Globus pallidus (tissue), 1 donor: ENCODE data around the gene TRIM56.
A peak's percentile ranks its signal among the peaks of the same experiment; 100 is the strongest.
"Not testable (repeated sequence)": the region's sequence is repeated elsewhere in the genome, so short reads cannot be mapped to it uniquely, and the experiment has no call there.

ENCODE experiments used
- DNase-seq: peaks from one replicate; pipeline ENCODE4 v3.0.0-alpha.2; 2015; ENCODE audit warnings: low spot score

Gene TRIM56

DNA sequence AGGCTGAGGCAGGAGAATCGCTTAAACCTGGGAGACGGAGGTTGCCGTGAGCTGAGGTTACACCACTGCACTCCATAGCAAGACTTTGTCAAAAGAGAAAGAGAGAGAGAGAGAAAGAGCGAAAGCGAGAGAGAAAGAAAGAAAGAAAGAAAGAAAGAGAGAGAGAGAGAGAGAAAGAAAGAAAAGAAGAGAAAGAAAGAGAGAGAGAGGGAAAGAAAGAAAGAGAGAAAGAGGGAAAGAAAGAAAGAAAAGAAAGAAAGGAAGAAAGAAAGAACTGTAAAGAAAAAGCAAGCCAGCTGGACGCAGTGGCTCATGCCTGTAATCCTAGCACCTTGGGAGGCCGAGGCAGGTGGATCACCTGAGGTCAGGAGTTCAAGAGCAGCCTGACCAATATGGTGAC is 27.9 kb downstream of the TRIM56 start:
- DNase-seq = not testable (repeated sequence)

DNA sequence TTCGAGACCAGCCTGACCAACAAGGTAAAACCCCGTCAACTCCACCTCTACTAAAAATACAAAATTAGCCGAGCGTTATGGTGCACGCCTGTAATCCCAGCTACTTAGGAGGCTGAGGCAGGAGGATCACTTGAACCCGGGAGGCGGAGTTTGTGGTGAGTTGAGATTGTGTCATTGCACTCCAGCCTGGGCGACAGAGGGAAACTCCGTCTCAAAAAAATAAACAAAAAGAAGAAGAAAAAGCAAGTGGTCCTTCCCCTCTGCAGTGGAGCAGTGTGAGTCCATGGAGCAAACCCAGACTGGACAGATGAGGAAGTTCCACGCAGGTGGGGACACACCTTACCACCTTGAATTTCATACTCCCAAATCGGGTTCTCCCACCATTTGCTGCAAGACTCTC is 28.6 kb downstream of the TRIM56 start:
- no peak for DNase-seq

DNA sequence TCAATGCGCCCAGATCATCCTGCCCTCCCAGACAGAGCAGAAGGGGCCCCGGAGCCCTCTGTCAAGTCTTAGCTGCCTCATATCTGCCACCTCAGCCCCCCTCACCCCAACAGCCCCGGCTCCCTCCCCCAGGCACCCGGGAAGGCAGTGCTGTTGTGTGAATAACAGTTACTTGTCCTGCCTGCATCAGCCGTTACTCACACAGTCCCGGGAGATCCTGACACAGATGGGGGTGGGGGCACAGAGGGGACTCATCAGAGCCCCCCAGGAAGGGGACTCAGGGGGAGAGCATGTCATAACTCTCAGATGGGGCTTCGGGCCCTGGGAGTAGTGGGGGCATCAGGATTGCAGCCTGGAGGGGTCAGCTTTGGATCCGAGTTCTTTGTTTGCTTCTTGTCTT is 29.2 kb downstream of the TRIM56 start:
- no peak for DNase-seq

DNA sequence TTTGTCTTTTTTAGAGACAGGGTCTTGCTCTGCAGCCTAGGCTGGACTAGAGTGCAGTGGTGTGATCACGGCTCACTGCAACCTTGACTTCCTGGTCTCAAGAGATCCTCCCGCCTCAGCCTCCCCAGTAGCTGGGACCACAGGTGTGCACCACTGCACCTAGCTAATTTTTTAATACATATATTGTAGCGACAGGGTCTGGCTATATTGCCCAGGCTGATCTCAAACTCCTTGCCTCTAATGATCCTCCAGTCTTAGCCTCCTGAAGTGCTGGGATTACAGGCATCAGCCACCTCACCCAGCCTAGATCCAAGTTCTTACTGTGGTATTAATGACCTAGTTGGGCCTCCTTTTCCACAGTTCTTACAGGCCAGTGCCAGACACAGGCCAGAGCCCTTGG is 29.9 kb downstream of the TRIM56 start:
- DNase-seq = no peak

DNA sequence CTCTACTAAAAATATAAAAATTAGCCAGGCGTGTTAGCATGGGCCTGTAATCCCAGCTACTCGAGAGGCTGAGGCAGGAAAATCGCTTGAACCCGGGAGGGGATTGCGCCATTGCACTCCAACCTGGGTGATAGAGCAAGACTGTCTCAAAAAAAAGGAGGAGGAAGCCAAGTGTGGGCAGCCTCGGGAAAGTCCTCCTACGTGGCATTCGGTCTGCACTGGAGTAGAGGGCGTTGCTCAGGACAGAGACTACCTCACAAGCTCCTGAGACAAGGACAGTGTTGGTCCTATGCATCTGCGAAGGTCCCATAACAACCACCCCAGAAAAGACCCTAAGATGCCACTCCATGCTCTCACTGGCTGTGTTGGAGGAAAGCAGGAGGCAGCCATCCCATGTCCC is 31.6 kb downstream of the TRIM56 start:
- DNase-seq = no peak

DNA sequence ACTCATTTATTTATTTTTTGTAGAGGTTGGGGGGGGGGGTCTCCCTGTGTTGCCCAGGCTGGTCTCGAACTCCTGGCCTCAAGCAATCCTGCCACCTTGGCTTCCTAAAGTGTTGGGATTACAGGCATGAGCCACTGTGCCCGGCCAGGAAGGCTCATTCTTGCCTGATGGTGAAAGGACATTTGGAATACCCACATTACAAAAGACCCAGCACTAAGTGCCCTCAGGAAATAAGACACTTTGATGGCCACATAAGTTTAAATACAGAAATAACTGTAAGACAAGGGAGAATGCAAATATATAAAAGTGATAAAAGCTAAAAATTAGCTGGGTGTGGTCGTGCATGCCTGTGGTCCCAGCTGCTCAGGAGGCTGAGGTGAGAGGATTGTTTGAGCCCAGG is 33.6 kb downstream of the TRIM56 start:
- no peak for DNase-seq

DNA sequence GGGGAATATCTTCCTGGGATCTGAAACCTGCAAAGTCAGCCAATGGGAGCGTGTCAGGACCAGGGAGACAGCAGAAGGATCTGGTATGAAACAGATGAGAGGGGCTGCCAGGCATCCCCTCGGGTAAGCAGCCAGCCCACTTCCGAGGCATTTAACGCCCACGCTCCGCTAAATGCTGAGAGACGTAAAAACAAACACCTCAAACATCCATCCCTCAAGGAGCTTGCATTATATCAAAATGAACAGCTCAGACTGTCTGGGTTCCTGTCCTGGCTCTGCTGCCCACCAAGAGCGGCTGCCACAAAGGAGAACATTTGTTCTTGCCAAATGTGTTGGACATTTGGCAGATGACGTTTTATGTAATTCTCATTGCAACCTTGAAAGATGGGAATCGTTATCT is 34.6 kb downstream of the TRIM56 start:
- no peak for DNase-seq

DNA sequence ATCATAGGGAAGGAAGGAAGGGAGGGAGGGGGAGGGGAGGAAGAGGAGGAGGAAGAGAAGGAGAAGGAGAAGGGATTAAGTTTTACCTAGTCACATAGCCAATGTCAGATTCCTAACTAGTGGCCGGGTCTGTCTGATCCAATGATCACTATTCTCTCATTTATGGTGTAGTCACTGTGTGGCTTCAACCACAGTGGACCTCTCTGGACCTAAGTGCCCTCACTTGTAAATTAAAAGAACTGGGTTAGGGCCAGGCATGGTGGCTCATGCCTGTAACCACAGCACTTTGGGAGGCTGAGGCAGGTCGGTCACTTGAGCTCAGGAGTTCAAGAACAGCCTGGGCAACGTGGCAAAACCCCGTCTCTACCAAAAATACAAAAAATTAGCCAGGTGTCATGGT is 35.0 kb downstream of the TRIM56 start:
- DNase-seq = no peak

DNA sequence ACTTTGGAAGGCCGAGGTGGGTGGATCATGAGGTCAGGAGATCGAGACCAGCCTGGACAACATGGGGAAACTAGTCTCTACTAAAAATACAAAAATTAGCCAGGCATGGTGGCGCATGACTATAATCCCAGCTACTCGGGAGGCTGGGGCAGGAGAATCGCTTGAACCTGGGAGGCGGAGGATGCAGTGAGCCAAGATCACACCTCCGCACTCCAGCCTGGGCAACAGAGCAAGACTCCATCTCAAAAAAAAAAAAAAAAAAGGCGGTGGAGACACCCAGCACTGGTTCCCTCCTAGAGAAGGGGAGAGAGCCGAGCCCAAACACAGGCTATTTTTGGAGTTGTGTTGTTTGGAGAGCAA is 36.3 kb downstream of the TRIM56 start:
- not testable (repeated sequence) for DNase-seq

DNA sequence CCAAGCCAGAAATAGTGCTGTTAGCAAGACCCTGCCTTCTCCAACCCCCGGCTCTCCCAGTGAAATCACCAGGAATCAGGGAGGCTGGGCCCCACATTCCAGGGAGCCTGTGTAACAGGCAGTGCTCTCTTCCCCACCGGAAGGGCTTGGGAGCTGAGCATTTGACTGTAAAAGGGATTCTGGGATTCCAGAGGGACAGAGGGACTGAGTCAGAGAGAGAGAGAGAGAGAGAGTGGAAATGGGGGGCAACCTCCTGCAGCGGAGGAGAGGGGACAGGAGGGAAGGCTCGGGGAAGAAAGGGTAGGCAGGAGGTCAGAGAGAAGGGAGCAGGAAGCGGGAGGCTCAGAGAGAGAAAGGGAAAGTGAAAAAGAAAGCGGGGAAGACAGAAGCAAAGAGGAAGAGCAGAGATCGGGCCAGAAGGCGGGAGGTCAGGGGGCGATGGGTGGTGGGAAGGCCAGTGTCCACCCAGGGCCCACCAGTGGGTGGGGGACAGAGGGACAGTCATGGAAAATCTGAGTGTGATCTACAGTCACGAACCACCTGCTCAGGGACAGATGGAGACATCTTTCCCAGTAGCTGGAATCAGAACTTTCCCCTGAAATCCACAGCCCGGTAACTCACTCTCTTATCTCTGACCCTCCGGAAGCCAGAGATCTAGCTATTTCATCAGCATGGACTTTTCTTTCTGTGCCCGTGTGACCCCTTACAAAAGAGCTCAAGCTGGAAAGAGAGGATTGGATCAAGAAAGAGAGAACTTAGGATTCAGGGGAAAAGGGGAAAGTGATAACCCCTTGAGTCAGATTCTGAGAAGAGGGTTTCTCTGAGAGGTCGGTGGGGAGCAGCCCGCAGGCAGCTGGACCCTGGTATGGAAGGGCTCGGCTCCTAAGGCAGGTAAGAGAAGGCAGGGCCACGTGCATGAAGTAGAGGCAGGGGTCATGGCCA is 37.0 kb downstream of the TRIM56 start:
- no peak for DNase-seq

DNA sequence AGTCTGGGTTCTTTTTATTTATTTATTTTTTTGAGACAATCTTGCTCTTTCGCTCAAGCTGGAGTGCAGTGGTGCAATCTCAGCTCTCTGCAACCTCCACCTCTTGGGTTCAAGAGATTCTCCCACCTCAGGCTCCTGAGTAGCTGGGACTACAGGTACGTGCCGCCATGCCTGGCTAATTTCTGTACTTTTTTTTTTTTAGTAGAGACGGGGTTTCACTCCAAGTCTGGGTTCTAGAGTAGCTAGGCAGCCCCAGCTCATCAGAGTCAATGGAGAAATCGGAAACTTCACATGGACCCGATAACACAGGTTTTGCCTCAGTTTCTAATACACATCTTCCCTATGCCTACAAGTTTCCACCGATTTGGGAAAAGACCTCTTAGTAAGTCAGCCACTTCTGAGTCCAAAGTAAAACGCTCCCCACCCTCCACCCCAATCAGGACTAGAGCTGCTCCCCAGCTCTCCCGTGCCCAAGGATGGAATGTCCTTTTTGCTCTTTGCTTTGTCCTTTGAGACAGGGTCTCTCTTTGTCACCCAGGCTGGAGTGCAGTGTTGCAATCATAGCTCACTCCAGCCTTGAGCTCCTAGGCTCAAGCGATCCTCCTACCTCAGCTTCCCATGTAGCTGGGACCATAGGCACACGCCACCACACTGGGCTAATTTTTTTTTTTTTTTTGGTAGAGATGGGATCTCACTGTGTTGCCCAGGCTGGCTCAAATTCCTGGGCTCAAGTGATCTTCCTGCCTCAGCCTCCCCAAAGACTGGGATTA is 37.8 kb downstream of the TRIM56 start:
- no peak for DNase-seq

DNA sequence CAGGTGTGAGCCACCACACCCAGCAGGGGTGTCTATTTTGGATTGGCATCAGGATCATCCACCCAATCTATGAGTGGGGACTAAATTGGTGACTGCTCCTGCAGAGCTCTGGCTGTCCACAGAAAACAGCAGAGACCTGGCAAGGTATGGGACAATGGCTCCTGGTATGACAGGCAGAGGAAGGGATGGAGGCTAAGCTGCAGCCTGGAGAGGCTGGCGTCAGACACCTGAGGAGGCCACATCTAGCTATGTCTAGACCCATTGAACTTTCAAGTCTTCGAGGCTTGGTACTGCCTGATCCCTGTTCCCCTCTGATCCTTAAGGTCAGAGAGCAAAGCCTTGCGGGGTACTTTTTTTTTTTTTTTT is 38.4 kb downstream of the TRIM56 start:
- DNase-seq = no peak

DNA sequence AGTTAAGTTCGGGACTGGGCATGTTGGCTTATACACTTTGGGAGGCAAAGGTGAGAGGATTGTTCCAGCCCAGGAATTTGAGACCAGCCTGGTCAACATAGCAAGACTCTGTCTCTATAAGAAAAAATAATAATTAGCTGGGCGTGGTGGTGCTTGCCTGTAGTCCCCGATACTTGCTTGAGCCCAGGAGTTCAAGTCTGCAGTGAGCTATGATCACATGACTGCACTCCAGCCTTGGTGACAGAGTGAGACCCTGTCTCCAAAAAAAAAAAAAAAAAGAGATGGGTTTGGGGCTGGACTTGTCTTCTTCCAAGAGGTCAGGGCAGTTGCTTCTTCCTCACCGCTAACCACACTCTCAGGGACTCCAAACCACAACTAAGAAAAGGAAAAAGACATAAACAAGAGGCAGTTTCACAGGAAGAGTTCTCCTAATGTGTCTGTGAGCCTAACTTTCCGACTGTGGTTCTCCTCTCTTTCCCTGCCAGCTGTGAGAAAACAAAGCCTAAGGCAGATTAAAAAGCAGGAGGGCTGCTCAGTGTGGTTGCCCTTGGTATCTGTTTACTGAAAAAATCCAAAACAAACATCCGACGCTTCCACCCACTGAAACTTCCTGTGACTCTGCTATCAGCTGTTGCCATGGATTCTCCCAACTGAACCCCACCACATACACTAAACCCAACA is 39.2 kb downstream of the TRIM56 start:
- peak; percentile 13 for DNase-seq

DNA sequence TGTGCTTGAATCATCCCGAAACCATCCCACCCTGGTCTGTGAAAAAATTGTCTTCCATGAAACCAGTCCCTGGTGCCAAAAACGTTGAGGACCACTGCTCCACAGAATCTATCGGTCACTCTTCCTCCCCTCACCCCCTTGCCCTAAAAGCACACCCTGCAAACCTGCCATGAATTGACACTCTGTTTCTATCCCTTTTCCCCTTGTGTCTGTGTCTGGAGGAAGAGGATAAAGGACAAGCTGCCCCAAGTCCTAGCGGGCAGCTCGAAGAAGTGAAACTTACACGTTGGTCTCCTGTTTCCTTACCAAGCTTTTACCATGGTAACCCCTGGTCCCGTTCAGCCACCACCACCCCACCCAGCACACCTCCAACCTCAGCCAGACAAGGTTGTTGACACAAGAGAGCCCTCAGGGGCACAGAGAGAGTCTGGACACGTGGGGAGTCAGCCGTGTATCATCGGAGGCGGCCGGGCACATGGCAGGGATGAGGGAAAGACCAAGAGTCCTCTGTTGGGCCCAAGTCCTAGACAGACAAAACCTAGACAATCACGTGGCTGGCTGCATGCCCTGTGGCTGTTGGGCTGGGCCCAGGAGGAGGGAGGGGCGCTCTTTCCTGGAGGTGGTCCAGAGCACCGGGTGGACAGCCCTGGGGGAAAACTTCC is 40.8 kb downstream of the TRIM56 start:
- peak; percentile 10 for DNase-seq

DNA sequence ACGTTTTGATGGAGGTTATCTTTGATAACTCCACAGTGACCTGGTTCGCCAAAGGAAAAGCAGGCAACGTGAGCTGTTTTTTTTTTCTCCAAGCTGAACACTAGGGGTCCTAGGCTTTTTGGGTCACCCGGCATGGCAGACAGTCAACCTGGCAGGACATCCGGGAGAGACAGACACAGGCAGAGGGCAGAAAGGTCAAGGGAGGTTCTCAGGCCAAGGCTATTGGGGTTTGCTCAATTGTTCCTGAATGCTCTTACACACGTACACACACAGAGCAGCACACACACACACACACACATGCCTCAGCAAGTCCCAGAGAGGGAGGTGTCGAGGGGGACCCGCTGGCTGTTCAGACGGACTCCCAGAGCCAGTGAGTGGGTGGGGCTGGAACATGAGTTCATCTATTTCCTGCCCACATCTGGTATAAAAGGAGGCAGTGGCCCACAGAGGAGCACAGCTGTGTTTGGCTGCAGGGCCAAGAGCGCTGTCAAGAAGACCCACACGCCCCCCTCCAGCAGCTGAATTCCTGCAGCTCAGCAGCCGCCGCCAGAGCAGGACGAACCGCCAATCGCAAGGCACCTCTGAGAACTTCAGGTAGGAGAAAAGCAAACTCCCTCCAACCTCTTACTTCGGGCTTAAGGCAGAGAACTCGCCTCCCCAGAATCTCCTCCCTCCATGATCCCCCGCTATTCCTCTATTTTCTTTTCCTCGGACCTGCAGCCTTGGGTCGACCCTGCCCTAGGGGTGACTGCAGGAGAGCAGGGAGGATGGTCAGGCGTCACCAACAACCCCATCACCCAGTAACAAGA is 41.6 kb downstream of the TRIM56 start, which contains the start of gene SERPINE1:
Gene SERPINE1 (plus strand): TSS at position 454 of the 809 bp plus-strand sequence. CDS start 1,290 bp downstream, outside the sequence.
- peak; percentile 31 for DNase-seq

DNA sequence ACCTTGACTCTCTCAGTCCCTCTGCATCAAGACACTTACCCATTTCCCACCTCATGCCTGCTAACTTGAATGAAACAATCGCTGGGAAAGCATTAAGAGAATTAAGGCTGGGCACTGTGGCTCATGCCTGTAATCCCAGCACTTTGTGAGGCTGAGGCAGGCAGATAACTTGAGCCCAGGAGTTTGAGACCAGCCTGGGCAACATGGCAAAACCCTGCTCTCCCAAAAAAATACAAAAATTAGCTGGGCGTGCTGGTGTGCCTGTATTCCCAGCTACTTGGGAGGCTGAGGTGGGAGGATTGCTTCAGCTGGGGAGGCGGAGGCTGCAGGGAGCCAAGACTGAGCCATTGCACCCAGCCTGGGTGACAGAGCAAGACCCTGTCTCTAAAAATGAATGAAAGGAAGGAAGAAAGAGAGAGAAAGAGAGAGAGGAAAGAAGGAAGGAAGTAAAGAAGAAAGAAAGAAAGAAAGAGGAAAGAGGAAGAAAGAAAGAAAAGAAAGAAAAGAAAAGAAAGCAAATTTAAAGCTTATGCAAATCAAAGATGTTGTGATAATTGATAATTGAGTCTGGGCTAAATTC is 42.3 kb downstream of the TRIM56 start:
- no peak for DNase-seq

DNA sequence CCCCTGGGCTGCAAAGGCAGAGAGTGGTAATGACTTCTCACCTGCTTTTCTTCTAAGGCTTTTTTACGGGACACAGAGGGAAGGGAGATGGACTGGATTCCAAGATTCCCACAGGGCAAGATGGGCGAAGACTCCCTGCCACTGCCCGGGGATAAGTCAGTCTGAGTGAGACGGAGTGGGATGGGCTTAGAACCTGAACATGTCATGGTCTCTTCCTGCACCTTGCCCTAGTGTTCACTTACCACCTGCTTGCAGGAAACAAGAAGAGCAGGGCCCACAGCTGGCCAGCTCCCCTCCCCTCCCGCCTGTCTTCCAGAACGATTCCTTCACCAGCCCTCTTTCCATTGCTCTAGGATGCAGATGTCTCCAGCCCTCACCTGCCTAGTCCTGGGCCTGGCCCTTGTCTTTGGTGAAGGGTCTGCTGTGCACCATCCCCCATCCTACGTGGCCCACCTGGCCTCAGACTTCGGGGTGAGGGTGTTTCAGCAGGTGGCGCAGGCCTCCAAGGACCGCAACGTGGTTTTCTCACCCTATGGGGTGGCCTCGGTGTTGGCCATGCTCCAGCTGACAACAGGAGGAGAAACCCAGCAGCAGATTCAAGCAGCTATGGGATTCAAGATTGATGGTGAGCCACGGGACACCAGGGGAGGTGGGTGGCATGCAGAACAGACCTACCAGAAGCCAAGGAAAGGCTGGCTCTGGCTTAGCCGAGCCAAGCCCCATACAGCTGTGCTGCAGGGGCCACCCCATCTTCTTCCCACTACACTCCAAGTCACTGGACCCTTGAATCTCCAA is 43.0 kb downstream of the TRIM56 start:
- no peak for DNase-seq

DNA sequence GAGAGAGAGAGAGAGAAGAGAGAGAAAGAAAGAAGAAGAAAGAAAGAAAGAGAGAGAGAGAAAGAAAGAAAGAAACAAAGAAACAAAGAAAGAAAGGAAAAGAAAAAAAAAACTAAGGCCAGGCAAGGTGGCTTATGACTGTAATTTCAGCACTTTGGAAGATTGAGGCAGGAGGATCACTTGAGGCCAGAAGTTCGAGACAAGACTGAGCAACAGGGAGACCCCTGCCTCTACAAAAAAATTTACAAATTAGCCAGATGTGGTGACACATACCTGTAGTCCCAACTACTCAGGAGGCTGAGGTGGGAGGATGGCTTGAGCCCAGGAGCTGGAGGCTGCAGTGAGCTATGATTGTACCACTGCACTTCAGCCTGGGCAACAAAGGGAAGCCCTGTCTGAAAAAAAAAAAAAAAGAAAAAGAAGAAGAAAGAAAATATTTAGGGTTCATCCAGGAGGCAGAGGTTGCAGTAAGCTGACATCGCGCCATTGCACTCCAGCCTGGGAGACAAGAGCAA is 44.4 kb downstream of the TRIM56 start:
- DNase-seq = no peak
